GM12878 (cell line): Measurements from ENCODE around the gene WWOX. TPM values are rescaled to one million over a fixed set of nuclear protein-coding genes. Genes with fewer than 3 reads are reported as not detected.

Source experiments
- ATAC-seq: fragments of 200-7000 bp; cut with Tn5 transposase; 3 replicates; pipeline ENCODE4 v1.9.1; 2020; ENCODE audit warnings: mild to moderate bottlenecking, moderate library complexity
- BruUV-seq: library from RNA; stranded (reverse); fragments of 400-500 nt; replicated peaks from 2 replicates; lab custom pipeline; 2021; lab: Mats Ljungman, UMichigan
- CTCF ChIA-PET: fragments of 300-600 bp; sonication (Branson Sonifier 250); formaldehyde crosslinking; extraction: SDS; loops from one replicate; lab custom pipeline; 2021; ENCODE audit warnings: inconsistent platforms; lab: Yijun Ruan, JAX
- POLR2A ChIA-PET: fragments of 350-600 bp; formaldehyde crosslinking; extraction: SDS; loops from one replicate; lab custom pipeline; 2021; ENCODE audit warnings: inconsistent platforms; lab: Charles Lee
- RAD21 ChIA-PET: fragments of 300-600 bp; sonication (Branson Sonifier 250); formaldehyde crosslinking; loops from one replicate; lab custom pipeline; 2023; ENCODE audit warnings: antibody characterized with exemption; ENCODE audit not compliant: unreplicated experiment; lab: Charles Lee
- SMC1A ChIA-PET: fragments of 300-600 bp; sonication (Branson Sonifier 250); formaldehyde crosslinking; loops from one replicate; lab custom pipeline; 2023; ENCODE audit not compliant: unreplicated experiment, uncharacterized antibody; lab: Charles Lee
- DNase-seq: peaks from one replicate; pipeline ENCODE4 v3.0.0-alpha.2; 2011; ENCODE audit warnings: low read depth, low spot score
- FAIRE-seq: peaks from 3 replicates; lab custom pipeline; 2011; peaks lifted over from hg19 to GRCh38; lab: Jason Lieb, UNC
- H2AFZ ChIP-seq: 2 replicates; pipeline ENCODE4 v1.6.0; 2011; ENCODE audit warnings: low read depth, low read length, control low read depth; ENCODE audit not compliant: control insufficient read depth
- H3K27ac ChIP-seq: 2 replicates; pipeline ENCODE4 v1.5.1; 2011; ENCODE audit warnings: control low read depth; ENCODE audit not compliant: control insufficient read depth, insufficient read depth
- H3K27me3 ChIP-seq, 2 experiments: replicated peaks in 1 of 2; 2 replicates each; pipeline versions ENCODE4 v1.6.0 to v1.6.1; 2011; ENCODE audit warnings: low read length in 1 of 2; ENCODE audit not compliant: control insufficient read depth in 2 of 2, insufficient read depth in 2 of 2
- H3K36me3 ChIP-seq, 2 experiments: 2 replicates each; pipeline ENCODE4 v1.5.1; 2011; ENCODE audit warnings: low read length in 1 of 2; ENCODE audit not compliant: control insufficient read depth in 2 of 2, insufficient read depth in 2 of 2
- H3K4me1 ChIP-seq: 2 replicates; pipeline ENCODE4 v1.6.1; 2011; ENCODE audit warnings: mild to moderate bottlenecking, low read length, moderate library complexity, mixed read lengths; ENCODE audit not compliant: control insufficient read depth, insufficient read depth
- H3K4me2 ChIP-seq: 2 replicates; pipeline ENCODE4 v1.6.0; 2011; ENCODE audit warnings: control low read depth; ENCODE audit not compliant: control insufficient read depth, insufficient read depth
- H3K4me3 ChIP-seq: fragments of 200-600 bp; sonication (generic); 2 replicates; pipeline ENCODE4 v1.5.1; 2016
- H3K79me2 ChIP-seq: 2 replicates; pipeline ENCODE4 v1.6.0; 2011; ENCODE audit warnings: low read length; ENCODE audit not compliant: control insufficient read depth, insufficient read depth
- H3K9ac ChIP-seq: 2 replicates; pipeline ENCODE4 v1.8.0; 2011; ENCODE audit warnings: low read length, control low read depth, mixed read lengths; ENCODE audit not compliant: control insufficient read depth, insufficient read depth
- H3K9me3 ChIP-seq: replicated peaks from 3 replicates; pipeline ENCODE4 v1.5.1; 2011; ENCODE audit warnings: mild to moderate bottlenecking, low read length; ENCODE audit not compliant: control insufficient read depth, insufficient read depth
- H4K20me1 ChIP-seq: 2 replicates; pipeline ENCODE4 v1.6.0; 2011; ENCODE audit not compliant: control insufficient read depth, insufficient read depth
- BRCA1 ChIP-seq: IDR thresholded peaks from 2 replicates; pipeline ENCODE4 v1.6.1; 2011; ENCODE audit warnings: low read depth, low read length, improper control_type of control experiment
- ESRRA ChIP-seq: IDR thresholded peaks from 2 replicates; pipeline ENCODE4 v1.6.1; 2012; ENCODE audit warnings: mild to moderate bottlenecking, low read length, improper control_type of control experiment
- EZH2 ChIP-seq: IDR thresholded peaks from 2 replicates; pipeline ENCODE4 v1.6.1; 2012; ENCODE audit warnings: low read depth, mild to moderate bottlenecking, control low read depth, inconsistent platforms, low read length, borderline replicate concordance; ENCODE audit not compliant: control insufficient read depth
- FOS ChIP-seq: IDR thresholded peaks from 3 replicates; pipeline ENCODE4 v1.6.1; 2011; ENCODE audit warnings: borderline replicate concordance; ENCODE audit not compliant: insufficient read length; ENCODE audit errors: extremely low read depth
- FOXM1 ChIP-seq: IDR thresholded peaks from 2 replicates; pipeline ENCODE4 v1.6.1; 2012; ENCODE audit warnings: low read depth, mild to moderate bottlenecking, inconsistent platforms, low read length, moderate library complexity
- MYB ChIP-seq: fragments of 150-350 bp; IDR thresholded peaks from 2 replicates; pipeline ENCODE4 v1.6.1; 2014; ENCODE audit warnings: mild to moderate bottlenecking, low read depth, low read length, borderline replicate concordance
- NFIC ChIP-seq: IDR thresholded peaks from 2 replicates; pipeline ENCODE4 v1.6.1; 2012; ENCODE audit warnings: low read depth, mild to moderate bottlenecking, inconsistent platforms, low read length, moderate library complexity
- NR2C1 ChIP-seq: fragments of 450-650 bp; IDR thresholded peaks from 2 replicates; pipeline ENCODE4 v1.6.1; 2017; ENCODE audit warnings: antibody characterized with exemption, mild to moderate bottlenecking, moderate library complexity
- POLR2AphosphoS5 ChIP-seq: IDR thresholded peaks from 2 replicates; pipeline ENCODE4 v1.6.1; 2011; ENCODE audit warnings: mild to moderate bottlenecking, low read length, inconsistent platforms
- RFX5 ChIP-seq: IDR thresholded peaks from 2 replicates; pipeline ENCODE4 v1.6.1; 2011; ENCODE audit warnings: low read depth, low read length, improper control_type of control experiment
- RUNX3 ChIP-seq: IDR thresholded peaks from 2 replicates; pipeline ENCODE4 v1.6.1; 2012; ENCODE audit warnings: low read length, inconsistent platforms
- SIX5 ChIP-seq: IDR thresholded peaks from 2 replicates; pipeline ENCODE4 v1.6.1; 2011; ENCODE audit warnings: mild to moderate bottlenecking, low read depth, low read length, moderate library complexity; ENCODE audit not compliant: severe bottlenecking
- TAF1 ChIP-seq: IDR thresholded peaks from 2 replicates; pipeline ENCODE4 v1.6.1; 2011; ENCODE audit warnings: mild to moderate bottlenecking, low read depth, low read length, borderline replicate concordance
- WGBS: methylation state at CpG from one replicate; pipeline ENCODE4 v1.1.6; 2016; ENCODE audit warnings: low lambda C conversion rate; ENCODE audit not compliant: insufficient replicate concordance, insufficient coverage; ENCODE audit errors: missing lambda C conversion rate; 5-methylcytosine and 5-hydroxymethylcytosine counted together
- in situ Hi-C: fragments of 300-500 bp; cut with MboI; formaldehyde crosslinking; loops from 9 replicates; pipeline ENCODE4 v1.14.3; 2018; ENCODE audit warnings: mixed read lengths
- intact Hi-C: fragments of 100-400 bp; cut with micrococcal nuclease; formaldehyde crosslinking; loops from one replicate; pipeline ENCODE4 v1.14.2; 2022; ENCODE audit not compliant: unreplicated experiment
- polyA plus RNA-seq, 11 experiments: library from polyadenylated mRNA; depleted of rRNA in 4 of 11; unstranded in 6 of 11; stranded (reverse) in 5 of 11; fragments of >200 nt; fragmentation: Nextera tagmentation in 4 of 11; fragmentation: Illumina TruSeq in 1 of 11; extraction: Ambion mirVana in 4 of 11; extraction: Trizol in 1 of 11; gene quantifications; 1 replicate in 1 of 11; 2 replicates in 10 of 11; pipeline versions ENCODE4 v1.2.1 to v1.2.3, GENCODE V29; 2011 to 2016; ENCODE audit warnings: inconsistent platforms in 2 of 11, missing spikeins in 2 of 11, low read depth in 1 of 11
- total RNA-seq, 4 experiments: library from RNA; depleted of rRNA in 3 of 4; stranded (reverse); fragments of >200 nt in 3 of 4; fragmentation: Illumina TruSeq in 1 of 4; extraction: Trizol in 1 of 4; gene quantifications; 2 replicates each; pipeline versions ENCODE4 v1.2.1 to v1.2.3, GENCODE V29; 2013 to 2021
- TF ChIP-seq, protein P1 (sequence below): fragments of 450-650 bp; conservative IDR thresholded peaks from 2 replicates; pipeline ENCODE4 v1.6.1; 2017; ENCODE audit warnings: mild to moderate bottlenecking, moderate library complexity
- TF ChIP-seq, protein P2 (sequence below): fragments of 450-650 bp; formaldehyde crosslinking; IDR thresholded peaks from 2 replicates; pipeline ENCODE4 v1.5.0; 2022; ENCODE audit warnings: mild to moderate bottlenecking, missing genetic modification characterization
- TF ChIP-seq, protein P3 (sequence below): fragments of 450-650 bp; IDR thresholded peaks from 2 replicates; pipeline ENCODE4 v1.6.1; 2017; ENCODE audit warnings: antibody characterized with exemption, mild to moderate bottlenecking, moderate library complexity

Gene WWOX
- total and polyA plus RNA-seq, 10 of the 15 experiments (the other 5 are each of a cell fraction or from before 2014, with no cell fraction given): 2.8 to 24.4 (median 17.8) TPM

DNA sequence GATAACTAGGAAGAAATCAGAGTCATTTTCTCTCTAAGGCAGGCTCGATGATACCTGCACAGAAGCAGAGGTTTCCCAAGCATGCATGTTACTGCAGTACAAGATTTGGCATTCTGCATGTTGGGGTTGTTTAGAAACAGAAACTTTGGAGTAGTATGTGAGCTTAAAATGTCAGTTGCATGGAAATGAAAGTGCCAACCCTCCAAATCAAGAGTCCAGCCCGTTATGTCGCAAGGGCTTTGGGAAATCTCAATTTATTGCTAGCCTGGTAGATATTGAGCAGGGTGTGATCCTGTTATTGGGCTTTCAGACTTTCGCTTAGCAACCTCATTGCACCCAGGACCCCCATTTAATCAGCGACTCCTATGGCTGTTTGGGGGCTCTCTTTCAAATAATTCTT, 1010.3 kb downstream of the WWOX start (continued):
- TF ChIP-seq, protein P1, sequence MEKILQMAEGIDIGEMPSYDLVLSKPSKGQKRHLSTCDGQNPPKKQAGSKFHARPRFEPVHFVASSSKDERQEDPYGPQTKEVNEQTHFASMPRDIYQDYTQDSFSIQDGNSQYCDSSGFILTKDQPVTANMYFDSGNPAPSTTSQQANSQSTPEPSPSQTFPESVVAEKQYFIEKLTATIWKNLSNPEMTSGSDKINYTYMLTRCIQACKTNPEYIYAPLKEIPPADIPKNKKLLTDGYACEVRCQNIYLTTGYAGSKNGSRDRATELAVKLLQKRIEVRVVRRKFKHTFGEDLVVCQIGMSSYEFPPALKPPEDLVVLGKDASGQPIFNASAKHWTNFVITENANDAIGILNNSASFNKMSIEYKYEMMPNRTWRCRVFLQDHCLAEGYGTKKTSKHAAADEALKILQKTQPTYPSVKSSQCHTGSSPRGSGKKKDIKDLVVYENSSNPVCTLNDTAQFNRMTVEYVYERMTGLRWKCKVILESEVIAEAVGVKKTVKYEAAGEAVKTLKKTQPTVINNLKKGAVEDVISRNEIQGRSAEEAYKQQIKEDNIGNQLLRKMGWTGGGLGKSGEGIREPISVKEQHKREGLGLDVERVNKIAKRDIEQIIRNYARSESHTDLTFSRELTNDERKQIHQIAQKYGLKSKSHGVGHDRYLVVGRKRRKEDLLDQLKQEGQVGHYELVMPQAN: no peak

DNA sequence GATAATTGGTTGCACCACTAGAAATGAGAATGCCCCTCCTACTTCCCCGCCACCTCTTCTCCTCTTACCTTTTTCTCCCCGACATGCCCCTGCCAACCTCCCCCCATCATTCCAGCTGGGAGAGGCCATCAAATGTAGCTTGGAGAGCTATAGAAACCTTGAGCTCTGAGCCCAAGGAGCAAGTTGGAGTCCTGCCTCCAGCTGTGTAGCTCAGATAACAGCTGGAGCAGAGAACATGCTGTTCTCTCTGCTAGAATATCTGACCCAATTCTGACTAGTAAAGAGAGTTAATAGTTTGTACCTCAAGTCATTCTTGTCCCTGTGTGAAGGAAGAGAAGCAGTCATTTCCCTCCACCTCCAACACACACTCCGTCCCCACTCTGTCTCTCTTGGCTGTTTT, 1010.8 kb downstream of the WWOX start:
- DNase-seq (no peak), FAIRE-seq (no peak), ATAC-seq (no peak)
- Histone ChIP-seq H3K27me3 (no peaks in the 10 kb centered on the region), H3K79me2 (no peaks in the 10 kb centered on the region), H3K27ac (no peak overlapping the region), H3K4me2 (no peak overlapping the region), H2AFZ (no peak overlapping the region), H3K36me3 (no peaks in the 10 kb centered on the region), H4K20me1 (no peaks in the 10 kb centered on the region), H3K9ac (no peak overlapping the region), H3K4me3 (no peak overlapping the region), H3K9me3 (no peaks in the 10 kb centered on the region), H3K4me1 (no peaks in the 10 kb centered on the region)
- ChIA-PET SMC1A (no interaction called here), POLR2A (no interaction called here), CTCF (no interaction called here), RAD21 (no interaction called here)
- no TSS peak for BruUV-seq
- intact Hi-C loops (no loop called here), in situ Hi-C loops (no loop called here)
- WGBS: 63% methylated on average over 2 of the region's 3 CpGs
- TF ChIP-seq RFX5 (no peak), EZH2 (no peak), MYB (no peak), FOXM1 (no peak), TAF1 (no peak), BRCA1 (no peak), NR2C1 (no peak), ESRRA (no peak), NFIC (no peak), FOS (no peak), RUNX3 (no peak), POLR2AphosphoS5 (no peak), SIX5 (no peak)
- TF ChIP-seq, protein P2, sequence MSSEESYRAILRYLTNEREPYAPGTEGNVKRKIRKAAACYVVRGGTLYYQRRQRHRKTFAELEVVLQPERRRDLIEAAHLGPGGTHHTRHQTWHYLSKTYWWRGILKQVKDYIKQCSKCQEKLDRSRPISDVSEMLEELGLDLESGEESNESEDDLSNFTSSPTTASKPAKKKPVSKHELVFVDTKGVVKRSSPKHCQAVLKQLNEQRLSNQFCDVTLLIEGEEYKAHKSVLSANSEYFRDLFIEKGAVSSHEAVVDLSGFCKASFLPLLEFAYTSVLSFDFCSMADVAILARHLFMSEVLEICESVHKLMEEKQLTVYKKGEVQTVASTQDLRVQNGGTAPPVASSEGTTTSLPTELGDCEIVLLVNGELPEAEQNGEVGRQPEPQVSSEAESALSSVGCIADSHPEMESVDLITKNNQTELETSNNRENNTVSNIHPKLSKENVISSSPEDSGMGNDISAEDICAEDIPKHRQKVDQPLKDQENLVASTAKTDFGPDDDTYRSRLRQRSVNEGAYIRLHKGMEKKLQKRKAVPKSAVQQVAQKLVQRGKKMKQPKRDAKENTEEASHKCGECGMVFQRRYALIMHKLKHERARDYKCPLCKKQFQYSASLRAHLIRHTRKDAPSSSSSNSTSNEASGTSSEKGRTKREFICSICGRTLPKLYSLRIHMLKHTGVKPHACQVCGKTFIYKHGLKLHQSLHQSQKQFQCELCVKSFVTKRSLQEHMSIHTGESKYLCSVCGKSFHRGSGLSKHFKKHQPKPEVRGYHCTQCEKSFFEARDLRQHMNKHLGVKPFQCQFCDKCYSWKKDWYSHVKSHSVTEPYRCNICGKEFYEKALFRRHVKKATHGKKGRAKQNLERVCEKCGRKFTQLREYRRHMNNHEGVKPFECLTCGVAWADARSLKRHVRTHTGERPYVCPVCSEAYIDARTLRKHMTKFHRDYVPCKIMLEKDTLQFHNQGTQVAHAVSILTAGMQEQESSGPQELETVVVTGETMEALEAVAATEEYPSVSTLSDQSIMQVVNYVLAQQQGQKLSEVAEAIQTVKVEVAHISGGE (CRISPR knock-in tag): no peak
- TF ChIP-seq, protein P3, sequence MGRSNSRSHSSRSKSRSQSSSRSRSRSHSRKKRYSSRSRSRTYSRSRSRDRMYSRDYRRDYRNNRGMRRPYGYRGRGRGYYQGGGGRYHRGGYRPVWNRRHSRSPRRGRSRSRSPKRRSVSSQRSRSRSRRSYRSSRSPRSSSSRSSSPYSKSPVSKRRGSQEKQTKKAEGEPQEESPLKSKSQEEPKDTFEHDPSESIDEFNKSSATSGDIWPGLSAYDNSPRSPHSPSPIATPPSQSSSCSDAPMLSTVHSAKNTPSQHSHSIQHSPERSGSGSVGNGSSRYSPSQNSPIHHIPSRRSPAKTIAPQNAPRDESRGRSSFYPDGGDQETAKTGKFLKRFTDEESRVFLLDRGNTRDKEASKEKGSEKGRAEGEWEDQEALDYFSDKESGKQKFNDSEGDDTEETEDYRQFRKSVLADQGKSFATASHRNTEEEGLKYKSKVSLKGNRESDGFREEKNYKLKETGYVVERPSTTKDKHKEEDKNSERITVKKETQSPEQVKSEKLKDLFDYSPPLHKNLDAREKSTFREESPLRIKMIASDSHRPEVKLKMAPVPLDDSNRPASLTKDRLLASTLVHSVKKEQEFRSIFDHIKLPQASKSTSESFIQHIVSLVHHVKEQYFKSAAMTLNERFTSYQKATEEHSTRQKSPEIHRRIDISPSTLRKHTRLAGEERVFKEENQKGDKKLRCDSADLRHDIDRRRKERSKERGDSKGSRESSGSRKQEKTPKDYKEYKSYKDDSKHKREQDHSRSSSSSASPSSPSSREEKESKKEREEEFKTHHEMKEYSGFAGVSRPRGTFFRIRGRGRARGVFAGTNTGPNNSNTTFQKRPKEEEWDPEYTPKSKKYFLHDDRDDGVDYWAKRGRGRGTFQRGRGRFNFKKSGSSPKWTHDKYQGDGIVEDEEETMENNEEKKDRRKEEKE: no peak
